ENCODE results near the gene RAB4A.

Gene RAB4A

DNA sequence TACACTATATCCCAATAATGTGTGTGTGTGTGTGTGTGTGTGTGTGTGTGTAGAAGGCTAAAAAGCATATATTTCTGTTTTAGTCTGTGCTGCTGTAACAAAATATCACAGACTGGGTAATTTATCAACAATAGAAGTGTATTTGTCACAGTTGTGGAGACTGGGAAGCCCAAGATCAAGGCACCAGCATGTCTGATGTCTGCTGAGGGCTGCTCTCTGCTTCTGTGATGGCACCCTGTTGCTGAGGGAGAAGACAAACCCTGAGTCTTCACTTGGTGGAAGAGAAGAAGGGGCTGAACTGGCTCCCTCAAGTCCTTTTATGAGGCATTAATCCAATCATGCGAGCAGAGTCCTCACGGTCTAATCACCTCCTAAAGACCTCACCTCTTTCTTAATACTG lies 23.0 kb upstream of the RAB4A start:
- peaks cover 6% of the 10 kb centered on the region for H3K27me3 ChIP-seq (replicated peaks)
- H3K36me3 ChIP-seq (replicated peaks): no peaks in the 10 kb centered on the region
- no peak overlapping the region for H3K27ac ChIP-seq
- in situ Hi-C loops (cut with HindIII; ENCODE audit: low pct_ligation_motif_present, low sequenced_read_pairs): no loop called here
- DNase-seq: no peak
- TF ChIP-seq CTCF (IDR thresholded peaks at IDR 0.05; ENCODE audit: low read depth, low read length, missing control alignments): no peak
- H3K4me3 ChIP-seq (ENCODE audit: low read depth, low read length): no peak overlapping the region

DNA sequence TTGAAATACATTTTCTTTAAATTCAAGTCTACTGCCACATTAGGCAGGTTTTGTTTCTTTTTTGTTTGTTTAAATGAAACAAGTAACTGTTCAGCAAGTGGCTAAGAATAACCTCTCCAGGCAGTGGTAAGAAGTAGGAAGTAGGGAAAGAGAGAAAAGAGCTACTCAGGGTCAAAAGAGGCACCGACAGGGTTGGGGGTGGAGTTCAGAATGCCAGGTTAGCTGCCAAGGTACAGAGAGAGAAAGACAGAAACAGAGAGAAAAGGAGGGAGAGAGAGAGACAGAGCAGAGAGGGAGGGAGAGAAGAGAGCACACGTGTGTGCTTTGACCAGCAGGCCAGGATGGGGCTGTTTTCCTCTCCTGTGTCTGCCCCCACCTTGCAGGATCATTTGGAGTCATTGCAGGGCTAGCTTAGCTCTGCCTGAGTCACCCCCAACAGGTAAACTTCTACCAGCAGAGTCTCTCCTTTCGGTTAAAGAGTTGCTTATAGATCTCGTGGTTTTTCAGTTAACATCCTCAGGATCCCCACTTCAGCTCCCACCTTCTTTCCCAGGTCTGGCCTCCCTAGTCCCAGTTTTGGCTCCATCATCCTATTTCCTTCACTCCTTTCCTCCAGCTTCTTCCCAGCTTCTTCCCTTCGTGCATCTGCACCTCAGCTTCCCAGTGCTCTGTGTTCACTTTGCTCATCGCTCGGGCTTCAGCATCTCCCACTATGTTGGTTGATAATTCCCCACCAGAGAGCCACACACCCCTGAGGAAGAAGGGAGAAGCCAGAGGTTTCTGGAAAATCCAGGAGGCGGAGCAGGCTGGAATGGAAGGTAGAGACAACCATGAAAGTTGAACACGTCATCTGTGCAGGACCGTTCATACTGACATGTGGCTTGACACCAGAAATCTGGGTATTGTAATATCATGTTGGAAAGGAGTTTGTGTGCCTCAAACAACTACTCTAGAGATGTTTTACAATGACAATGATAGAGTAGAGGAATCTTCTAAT lies 21.8 kb upstream of the RAB4A start:
- Histone ChIP-seq H3K4me3 (ENCODE audit: low read depth, low read length) (no peak overlapping the region), H3K27me3 (replicated peaks) (peaks cover 6% of the 10 kb centered on the region), H3K27ac (no peak overlapping the region), H3K36me3 (replicated peaks) (no peaks in the 10 kb centered on the region)
- in situ Hi-C loops (cut with HindIII; ENCODE audit: low pct_ligation_motif_present, low sequenced_read_pairs): no loop called here
- TF ChIP-seq CTCF (IDR thresholded peaks at IDR 0.05; ENCODE audit: low read depth, low read length, missing control alignments): no peak
- no peak for DNase-seq

GRCh38 chr1:229249854-229250644 lies 20.9 kb upstream of the RAB4A start:
- in situ Hi-C loops (cut with HindIII; ENCODE audit: low pct_ligation_motif_present, low sequenced_read_pairs): loop anchor here (25.0 kb wide), 1 partner anchor 212 kb away; no protein-coding TSS in a partner anchor
- no peak for TF ChIP-seq CTCF (IDR thresholded peaks at IDR 0.05; ENCODE audit: low read depth, low read length, missing control alignments)
- DNase-seq: no peak
- Histone ChIP-seq H3K36me3 (replicated peaks) (no peaks in the 10 kb centered on the region), H3K27me3 (replicated peaks) (peaks cover 6% of the 10 kb centered on the region), H3K4me3 (ENCODE audit: low read depth, low read length) (no peak overlapping the region), H3K27ac (no peak overlapping the region)

DNA sequence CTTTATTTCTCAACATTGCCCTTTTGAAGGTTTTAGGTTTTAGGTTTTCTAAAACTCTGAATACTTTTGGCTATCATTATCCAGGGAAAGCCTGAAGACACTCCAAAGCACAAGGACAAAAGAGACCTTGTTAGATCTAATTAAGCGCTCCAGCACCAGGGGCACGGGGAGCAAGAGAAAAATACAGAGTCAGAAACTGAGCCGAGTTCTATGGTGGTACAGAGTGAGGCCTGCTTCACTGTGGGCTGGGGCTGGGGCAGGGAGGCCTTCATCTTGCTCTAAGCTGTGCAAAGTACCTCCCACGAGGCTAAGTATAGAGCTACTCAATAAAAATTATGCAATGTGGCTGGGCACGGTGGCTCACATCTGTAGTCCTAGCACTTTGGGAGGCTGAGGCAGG lies 19.7 kb upstream of the RAB4A start:
- DNase-seq: no peak
- H3K4me3 ChIP-seq (ENCODE audit: low read depth, low read length): no peak overlapping the region
- H3K36me3 ChIP-seq (replicated peaks): no peaks in the 10 kb centered on the region
- in situ Hi-C loops (cut with HindIII; ENCODE audit: low pct_ligation_motif_present, low sequenced_read_pairs): loop anchor here (25.0 kb wide), 1 partner anchor 211 kb away; no protein-coding TSS in a partner anchor
- no peak for TF ChIP-seq CTCF (IDR thresholded peaks at IDR 0.05; ENCODE audit: low read depth, low read length, missing control alignments)
- peaks cover 6% of the 10 kb centered on the region for H3K27me3 ChIP-seq (replicated peaks)
- H3K27ac ChIP-seq: no peak overlapping the region

- in situ Hi-C loops (cut with HindIII; ENCODE audit: low pct_ligation_motif_present, low sequenced_read_pairs): loop anchor here (25.0 kb wide), 1 partner anchor 210 kb away; no protein-coding TSS in a partner anchor
- Histone ChIP-seq H3K27ac (no peak overlapping the region), H3K27me3 (replicated peaks) (peaks cover 6% of the 10 kb centered on the region), H3K4me3 (ENCODE audit: low read depth, low read length) (no peak overlapping the region), H3K36me3 (replicated peaks) (no peaks in the 10 kb centered on the region)
- no peak for DNase-seq
- TF ChIP-seq CTCF (IDR thresholded peaks at IDR 0.05; ENCODE audit: low read depth, low read length, missing control alignments): no peak
Observed at GRCh38 chr1:229252228-229252984, 18.5 kb upstream of the RAB4A start.

Measured in brain microvascular endothelial cell (primary cell).